Panc1 (cell line): ENCODE data around the gene TSC2.

Experiments
- POLR2AphosphoS5 ChIP-seq: IDR thresholded peaks from 2 replicates; pipeline ENCODE4 v1.6.1; 2012; ENCODE audit warnings: mild to moderate bottlenecking, low read depth, low read length, moderate library complexity
- SIN3A ChIP-seq: IDR thresholded peaks from 2 replicates; pipeline ENCODE4 v1.6.1; 2012; ENCODE audit warnings: low read depth, mild to moderate bottlenecking, low read length, moderate library complexity, borderline replicate concordance; ENCODE audit not compliant: insufficient read depth
- TCF7L2 ChIP-seq: IDR thresholded peaks from 2 replicates; pipeline ENCODE4 v1.6.1; 2011; ENCODE audit warnings: mild to moderate bottlenecking, low read depth, low read length, inconsistent platforms
- TF ChIP-seq, protein P1 (sequence below): fragments of 450-650 bp; IDR thresholded peaks from 2 replicates; pipeline ENCODE4 v1.5.1; 2017; ENCODE audit warnings: mild to moderate bottlenecking

DNA sequence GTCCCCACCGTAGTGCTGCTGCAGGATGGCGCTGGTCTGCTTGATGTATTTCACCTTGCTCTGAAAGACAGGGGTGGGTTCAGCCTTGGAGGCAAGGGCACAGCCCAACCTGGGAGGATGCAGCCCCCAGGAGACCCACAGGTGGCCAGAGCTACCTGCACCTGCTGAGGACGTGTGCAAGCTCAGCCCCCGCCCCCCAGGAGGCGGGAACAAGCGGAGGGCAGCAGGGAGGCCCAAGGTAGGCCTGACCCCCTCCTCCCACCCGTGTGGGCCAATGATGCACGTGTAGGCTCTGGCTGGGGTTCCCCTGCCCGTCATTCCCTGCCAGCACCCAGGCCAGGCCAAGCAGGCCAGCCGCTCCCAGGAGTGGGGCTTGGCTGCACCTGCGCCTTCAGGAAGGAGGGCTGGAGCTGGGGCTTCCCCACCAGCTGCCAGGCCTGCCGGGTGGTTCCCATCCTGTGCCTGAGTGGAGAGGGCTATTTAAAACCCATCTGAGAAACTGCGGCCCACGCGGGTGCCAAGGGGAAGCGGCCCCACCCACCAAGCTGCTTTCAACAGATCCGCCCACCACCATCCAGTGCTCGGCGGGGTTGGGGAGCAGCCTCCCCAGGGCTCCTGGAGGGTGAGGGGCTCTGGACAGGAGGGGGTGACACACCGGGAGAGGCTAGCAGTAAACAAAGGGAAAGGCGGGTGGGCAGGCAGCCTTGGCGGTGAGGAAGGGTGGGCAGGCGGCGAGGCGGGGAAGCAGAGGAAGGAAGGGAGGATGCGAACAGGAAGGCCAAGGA, 3.9 kb upstream of the TSC2 start:
- TF ChIP-seq, protein P1, sequence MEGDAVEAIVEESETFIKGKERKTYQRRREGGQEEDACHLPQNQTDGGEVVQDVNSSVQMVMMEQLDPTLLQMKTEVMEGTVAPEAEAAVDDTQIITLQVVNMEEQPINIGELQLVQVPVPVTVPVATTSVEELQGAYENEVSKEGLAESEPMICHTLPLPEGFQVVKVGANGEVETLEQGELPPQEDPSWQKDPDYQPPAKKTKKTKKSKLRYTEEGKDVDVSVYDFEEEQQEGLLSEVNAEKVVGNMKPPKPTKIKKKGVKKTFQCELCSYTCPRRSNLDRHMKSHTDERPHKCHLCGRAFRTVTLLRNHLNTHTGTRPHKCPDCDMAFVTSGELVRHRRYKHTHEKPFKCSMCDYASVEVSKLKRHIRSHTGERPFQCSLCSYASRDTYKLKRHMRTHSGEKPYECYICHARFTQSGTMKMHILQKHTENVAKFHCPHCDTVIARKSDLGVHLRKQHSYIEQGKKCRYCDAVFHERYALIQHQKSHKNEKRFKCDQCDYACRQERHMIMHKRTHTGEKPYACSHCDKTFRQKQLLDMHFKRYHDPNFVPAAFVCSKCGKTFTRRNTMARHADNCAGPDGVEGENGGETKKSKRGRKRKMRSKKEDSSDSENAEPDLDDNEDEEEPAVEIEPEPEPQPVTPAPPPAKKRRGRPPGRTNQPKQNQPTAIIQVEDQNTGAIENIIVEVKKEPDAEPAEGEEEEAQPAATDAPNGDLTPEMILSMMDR: no peak
- no peak for TF ChIP-seq TCF7L2
- no peak for TF ChIP-seq POLR2AphosphoS5
- TF ChIP-seq SIN3A: no peak
